H9 (cell line): Measurements from ENCODE around the gene TATDN2. TPM values are rescaled to one million over a fixed set of nuclear protein-coding genes. Genes with fewer than 3 reads are reported as not detected.

Source experiments
- DNase-seq: peaks from one replicate; pipeline ENCODE4 v3.0.0-alpha.2; 2017
- H2AFZ ChIP-seq: one replicate; pipeline ENCODE4 v1.6.1; 2013; ENCODE audit warnings: mild to moderate bottlenecking, low read length, control low read depth, moderate library complexity
- H2AK5ac ChIP-seq: 2 replicates; pipeline ENCODE4 v1.6.1; 2013; ENCODE audit warnings: low read length, control low read depth, mixed read lengths; ENCODE audit not compliant: insufficient read length
- H2BK120ac ChIP-seq: one replicate; pipeline ENCODE4 v1.6.1; 2013; ENCODE audit warnings: low read depth, mild to moderate bottlenecking, low read length, control low read depth, inconsistent platforms; ENCODE audit not compliant: poor library complexity, severe bottlenecking
- H2BK12ac ChIP-seq: 2 replicates; pipeline ENCODE4 v1.6.1; 2013; ENCODE audit warnings: low read length, control low read depth, mixed read lengths, low read depth; ENCODE audit not compliant: insufficient read length
- H2BK15ac ChIP-seq: 2 replicates; pipeline ENCODE4 v1.6.1; 2013; ENCODE audit warnings: low read depth, low read length, control low read depth
- H2BK20ac ChIP-seq: one replicate; pipeline ENCODE4 v1.6.1; 2013; ENCODE audit warnings: low read depth, mild to moderate bottlenecking, low read length, control low read depth, inconsistent platforms; ENCODE audit not compliant: poor library complexity, severe bottlenecking
- H2BK5ac ChIP-seq: 2 replicates; pipeline ENCODE4 v1.6.1; 2013; ENCODE audit warnings: low read length, control low read depth, mixed read lengths; ENCODE audit not compliant: insufficient read length
- H3K14ac ChIP-seq: 2 replicates; pipeline ENCODE4 v1.6.1; 2013; ENCODE audit warnings: low read length, control low read depth; ENCODE audit not compliant: insufficient read depth
- H3K18ac ChIP-seq: 2 replicates; pipeline ENCODE4 v1.6.1; 2013; ENCODE audit warnings: low read depth, mild to moderate bottlenecking, mixed read lengths, low read length, control low read depth; ENCODE audit not compliant: insufficient read length
- H3K23ac ChIP-seq: 2 replicates; pipeline ENCODE4 v1.6.1; 2013; ENCODE audit warnings: low read length, control low read depth, mixed read lengths, low read depth; ENCODE audit not compliant: insufficient read length
- H3K23me2 ChIP-seq: 2 replicates; pipeline ENCODE4 v1.6.1; 2013; ENCODE audit warnings: low read depth, mild to moderate bottlenecking, mixed read lengths, low read length, control low read depth; ENCODE audit not compliant: insufficient read length, poor library complexity, severe bottlenecking
- H3K27ac ChIP-seq: 2 replicates; pipeline ENCODE4 v1.5.1; 2013; ENCODE audit warnings: low read length, control low read depth, mixed read lengths, low read depth; ENCODE audit not compliant: insufficient read length
- H3K27me3 ChIP-seq: 2 replicates; pipeline ENCODE4 v1.6.1; 2013; ENCODE audit warnings: low read length, control low read depth, inconsistent platforms; ENCODE audit not compliant: insufficient read depth
- H3K4ac ChIP-seq: 2 replicates; pipeline ENCODE4 v1.6.1; 2013; ENCODE audit warnings: low read depth, mild to moderate bottlenecking, control low read depth, inconsistent platforms, low read length, moderate library complexity
- H3K4me1 ChIP-seq: 2 replicates; pipeline ENCODE4 v1.6.1; 2013; ENCODE audit warnings: low read length, control low read depth, inconsistent platforms; ENCODE audit not compliant: insufficient read depth
- H3K4me2 ChIP-seq: 2 replicates; pipeline ENCODE4 v1.6.1; 2013; ENCODE audit warnings: low read length, control low read depth, mixed read lengths; ENCODE audit not compliant: insufficient read length, insufficient read depth
- H3K56ac ChIP-seq: 2 replicates; pipeline ENCODE4 v1.6.1; 2013; ENCODE audit warnings: low read depth, mild to moderate bottlenecking, mixed read lengths, low read length, control low read depth; ENCODE audit not compliant: insufficient read length
- H3K79me1 ChIP-seq: 2 replicates; pipeline ENCODE4 v1.6.1; 2013; ENCODE audit warnings: low read depth, mild to moderate bottlenecking, moderate library complexity, low read length, control low read depth, inconsistent platforms; ENCODE audit not compliant: insufficient read depth, poor library complexity, severe bottlenecking
- H3K79me2 ChIP-seq: 2 replicates; pipeline ENCODE4 v1.6.1; 2013; ENCODE audit warnings: low read length, control low read depth, inconsistent platforms; ENCODE audit not compliant: insufficient read depth
- H3K9ac ChIP-seq: 2 replicates; pipeline ENCODE4 v1.6.1; 2013; ENCODE audit warnings: low read length, control low read depth, mixed read lengths; ENCODE audit not compliant: insufficient read length; ENCODE audit errors: extremely low read depth
- H3K9me3 ChIP-seq: one replicate; pipeline ENCODE4 v1.6.1; 2013; ENCODE audit warnings: low read depth, low read length, inconsistent platforms; ENCODE audit not compliant: control insufficient read depth
- H3T11ph ChIP-seq: one replicate; pipeline ENCODE4 v1.6.1; 2013; ENCODE audit warnings: mild to moderate bottlenecking, low read length, control low read depth, inconsistent platforms
- H4K20me1 ChIP-seq: one replicate; pipeline ENCODE4 v1.6.1; 2013; ENCODE audit not compliant: control insufficient read depth, insufficient read length, insufficient read depth
- H4K5ac ChIP-seq: 2 replicates; pipeline ENCODE4 v1.6.1; 2013; ENCODE audit warnings: low read depth, mild to moderate bottlenecking, mixed read lengths, low read length, control low read depth; ENCODE audit not compliant: insufficient read length
- H4K8ac ChIP-seq: replicated peaks from 2 replicates; pipeline ENCODE4 v1.6.1; 2013; ENCODE audit warnings: low read length, control low read depth, mixed read lengths, low read depth; ENCODE audit not compliant: insufficient read length
- H4K91ac ChIP-seq: 2 replicates; pipeline ENCODE4 v1.6.1; 2013; ENCODE audit warnings: low read depth, mild to moderate bottlenecking, moderate library complexity, mixed read lengths, low read length, control low read depth; ENCODE audit not compliant: insufficient read length
- H3K27ac Mint-ChIP-seq, 3 experiments: 2 replicates in 2 of 3; 3 replicates in 1 of 3; pipeline ENCODE4 v1.8.0; 2020 to 2021; ENCODE audit warnings: mixed read lengths in 3 of 3, mild to moderate bottlenecking in 1 of 3, moderate library complexity in 1 of 3
- H3K27me3 Mint-ChIP-seq: 2 replicates; pipeline ENCODE4 v1.8.0; 2021; ENCODE audit warnings: low read depth, mild to moderate bottlenecking, moderate library complexity, mixed read lengths
- H3K36me3 Mint-ChIP-seq, 3 experiments: 2 replicates in 2 of 3; 3 replicates in 1 of 3; pipeline ENCODE4 v1.8.0; 2020 to 2021; ENCODE audit warnings: low read depth in 3 of 3, mixed read lengths in 3 of 3; ENCODE audit not compliant: insufficient read depth in 1 of 3
- H3K4me1 Mint-ChIP-seq, 2 experiments: 2 replicates each; pipeline ENCODE4 v1.8.0; 2020; ENCODE audit warnings: mixed read lengths in 2 of 2
- H3K4me3 Mint-ChIP-seq, 2 experiments: 2 replicates in 1 of 2; 3 replicates in 1 of 2; pipeline ENCODE4 v1.8.0; 2020 to 2021; ENCODE audit warnings: mild to moderate bottlenecking in 2 of 2, mixed read lengths in 2 of 2, moderate library complexity in 1 of 2
- H3K9me3 Mint-ChIP-seq, 2 experiments: 2 replicates in 1 of 2; 3 replicates in 1 of 2; pipeline ENCODE4 v1.8.0; 2020; ENCODE audit warnings: mild to moderate bottlenecking in 2 of 2, mixed read lengths in 2 of 2, moderate library complexity in 1 of 2
- CTCF ChIP-seq: fragments of 200-600 bp; sonication (generic); conservative IDR thresholded peaks from 3 replicates; pipeline ENCODE4 v1.8.0; 2021; ENCODE audit warnings: antibody characterized with exemption, mild to moderate bottlenecking
- WGBS: extraction: QIAGEN DNeasy Blood & Tissue Kit; methylation state at CpG from one replicate; pipeline ENCODE4 v1.1.7; 2013; ENCODE audit warnings: missing lambda C conversion rate, low lambda C conversion rate, mixed read lengths; ENCODE audit not compliant: insufficient read length; ENCODE audit errors: extremely low coverage; 5-methylcytosine and 5-hydroxymethylcytosine counted together
- total RNA-seq: library from RNA; stranded (reverse); gene quantifications from 2 replicates; pipeline ENCODE4 v1.2.1, GENCODE V29; 2021

The TATDN2 gene
- total RNA-seq, 1 experiment from 2014 or later, result 34.4 TPM

DNA sequence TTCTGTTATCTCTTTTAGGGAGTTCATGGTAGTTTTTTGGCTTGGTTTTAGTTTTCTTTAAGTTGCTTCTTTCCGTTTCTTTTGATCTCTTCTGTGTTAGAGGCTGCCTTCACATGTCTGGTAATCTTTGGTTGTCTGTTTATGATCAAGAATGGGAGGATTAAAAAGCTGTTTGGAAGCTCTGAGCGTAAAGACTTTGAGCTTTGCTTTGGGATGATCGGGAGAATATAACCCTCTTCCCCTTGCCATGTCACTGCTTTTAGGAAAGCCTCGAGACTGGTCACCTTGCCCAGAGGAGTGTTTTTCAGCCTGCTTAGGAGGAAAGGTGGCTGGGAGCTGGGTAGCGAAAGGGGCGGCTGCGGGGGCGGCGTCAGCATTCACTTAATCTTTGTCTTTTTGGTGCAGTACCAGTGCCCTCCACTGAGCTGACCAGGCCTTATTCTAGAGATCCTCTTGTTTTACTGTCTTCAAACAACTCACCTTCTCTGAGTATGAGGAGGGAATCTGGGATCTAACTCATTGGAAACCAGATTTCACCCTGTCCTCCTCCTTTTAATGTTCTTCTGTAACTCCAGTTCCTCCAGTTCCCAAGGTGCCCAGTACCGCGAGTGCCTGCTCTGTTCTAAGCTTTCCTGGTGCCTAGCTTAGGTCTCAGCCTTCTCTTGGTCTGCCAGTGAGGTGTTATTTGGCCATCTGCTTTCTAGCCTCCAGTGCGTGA is 15.5 kb downstream of the TATDN2 start:
- H3K36me3 Mint-ChIP-seq, result peaks cover 23 to 75% (median 65%) of the 10 kb centered on the region in 3 experiments
- H2BK20ac ChIP-seq, result no peak overlapping the region
- H3K4me2 ChIP-seq, result no peak overlapping the region

More for the DNA sequence above, 15.5 kb downstream of the TATDN2 start:
- Mint-ChIP-seq H3K4me3 (no peak overlapping the region), H3K27ac (peak overlapping the region; percentile 30 to 85 (median 78); a peak in 5 of 7 replicates), H3K27me3 (no peaks in the 10 kb centered on the region), H3K4me1 (peaks cover 12% of the 10 kb centered on the region in 2 experiments), H3K9me3 (no peaks in the 10 kb centered on the region)
- Histone ChIP-seq H3K14ac (no peak overlapping the region), H3K79me2 (peaks cover under 1% of the 10 kb centered on the region; the same call in 1 of the 2 replicates), H4K5ac (no peak overlapping the region), H3K27ac (no peak overlapping the region), H4K20me1 (peaks cover 4% of the 10 kb centered on the region), H3K4ac (no peak overlapping the region), H2BK15ac (no peak overlapping the region), H3K9ac (no peak overlapping the region), H4K91ac (no peak overlapping the region), H3K23me2 (no peaks in the 10 kb centered on the region), H4K8ac (no peak overlapping the region), H2BK5ac (no peak overlapping the region), H2BK120ac (no peak overlapping the region), H3T11ph (no peak overlapping the region), H3K23ac (no peak overlapping the region), H3K4me1 (no peaks in the 10 kb centered on the region), H3K27me3 (no peaks in the 10 kb centered on the region), H3K56ac (no peak overlapping the region), H2BK12ac (no peak overlapping the region), H3K18ac (no peak overlapping the region), H2AK5ac (no peak overlapping the region), H3K9me3 (no peaks in the 10 kb centered on the region), H2AFZ (no peak overlapping the region), H3K79me1 (peaks cover 4% of the 10 kb centered on the region)
- peak; percentile 65 for TF ChIP-seq CTCF
- peak; percentile 85 for DNase-seq
- no CpG with 5 or more reads among the region's 12 CpGs for WGBS
